ENCODE measurements around the gene ADNP.
A peak's percentile ranks its signal among the peaks of the same experiment; 100 is the strongest.

ADNP gene

GRCh38 chr20:50879649-50880550, 51.3 kb downstream of the ADNP start:
- no peak overlapping the region for H2BK5ac ChIP-seq (ENCODE audit: low read length)
- no peak overlapping the region for H3K56ac ChIP-seq (ENCODE audit: low read length)
- no peak overlapping the region for H2AK5ac ChIP-seq (ENCODE audit: low read length)
- H3K27ac ChIP-seq (ENCODE audit: low read depth, low read length), result no peak overlapping the region
- no peak for DNase-seq
- H4K8ac ChIP-seq (ENCODE audit: low read depth, low read length), result no peak overlapping the region
- H3K27me3 ChIP-seq (ENCODE audit: insufficient read depth, low read length, poor library complexity), result no peaks in the 10 kb centered on the region
- H3K4me1 ChIP-seq (ENCODE audit: control insufficient read depth, low read depth, low read length), result no peaks in the 10 kb centered on the region
- no peak overlapping the region for H2BK15ac ChIP-seq (replicated peaks; ENCODE audit: low read depth)
- no peak overlapping the region for H4K5ac ChIP-seq (ENCODE audit: low read length)
- WGBS (ENCODE audit: extremely low coverage, insufficient coverage, low lambda C conversion rate), result no CpG with 5 or more reads among the region's 20 CpGs
- no peaks in the 10 kb centered on the region for H3K79me1 ChIP-seq (ENCODE audit: low read length)
- H3K79me2 ChIP-seq (ENCODE audit: control insufficient read depth, insufficient read depth, low read length), result no peaks in the 10 kb centered on the region
- H3K18ac ChIP-seq (ENCODE audit: low read length), result no peak overlapping the region
- H3K4ac ChIP-seq (ENCODE audit: low read depth, low read length), result no peak overlapping the region
- H3K23ac ChIP-seq (ENCODE audit: low read length), result no peak overlapping the region
- no peak overlapping the region for H3K4me2 ChIP-seq (ENCODE audit: low read length)
- no peaks in the 10 kb centered on the region for H3K36me3 ChIP-seq (ENCODE audit: control insufficient read depth, insufficient read depth, low read length)
- no peak overlapping the region for H2BK120ac ChIP-seq (ENCODE audit: low read depth, low read length)
- H3K9ac ChIP-seq (ENCODE audit: low read length), result no peak overlapping the region
- H3K4me3 ChIP-seq (ENCODE audit: low read length), result no peak overlapping the region

- H2BK120ac ChIP-seq (ENCODE audit: low read depth, low read length), result no peak overlapping the region
- no peaks in the 10 kb centered on the region for H3K79me2 ChIP-seq (ENCODE audit: control insufficient read depth, insufficient read depth, low read length)
- H3K27ac ChIP-seq (ENCODE audit: low read depth, low read length), result no peak overlapping the region
- no peak overlapping the region for H3K9ac ChIP-seq (ENCODE audit: low read length)
- H2BK15ac ChIP-seq (replicated peaks; ENCODE audit: low read depth), result no peak overlapping the region
- H3K4me1 ChIP-seq (ENCODE audit: control insufficient read depth, low read depth, low read length), result no peaks in the 10 kb centered on the region
- H3K4me2 ChIP-seq (ENCODE audit: low read length), result no peak overlapping the region
- H3K36me3 ChIP-seq (ENCODE audit: control insufficient read depth, insufficient read depth, low read length), result no peaks in the 10 kb centered on the region
- H3K56ac ChIP-seq (ENCODE audit: low read length), result no peak overlapping the region
- H3K27me3 ChIP-seq (ENCODE audit: insufficient read depth, low read length, poor library complexity), result no peaks in the 10 kb centered on the region
- H3K79me1 ChIP-seq (ENCODE audit: low read length), result no peaks in the 10 kb centered on the region
- H4K8ac ChIP-seq (ENCODE audit: low read depth, low read length), result no peak overlapping the region
- no peak overlapping the region for H2BK5ac ChIP-seq (ENCODE audit: low read length)
- no CpG with 5 or more reads among the region's 6 CpGs for WGBS (ENCODE audit: extremely low coverage, insufficient coverage, low lambda C conversion rate)
- DNase-seq, result peak; percentile 40
- H4K5ac ChIP-seq (ENCODE audit: low read length), result no peak overlapping the region
- no peak overlapping the region for H3K18ac ChIP-seq (ENCODE audit: low read length)
- no peak overlapping the region for H3K23ac ChIP-seq (ENCODE audit: low read length)
- H3K4me3 ChIP-seq (ENCODE audit: low read length), result no peak overlapping the region
- no peak overlapping the region for H2AK5ac ChIP-seq (ENCODE audit: low read length)
- H3K4ac ChIP-seq (ENCODE audit: low read depth, low read length), result no peak overlapping the region
These were observed 53.9 kb downstream of the ADNP start for GRCh38 chr20:50877232-50877743.

- Histone ChIP-seq H3K27me3 (ENCODE audit: insufficient read depth, low read length, poor library complexity) (no peaks in the 10 kb centered on the region), H3K18ac (ENCODE audit: low read length) (no peak overlapping the region), H3K36me3 (ENCODE audit: control insufficient read depth, insufficient read depth, low read length) (no peaks in the 10 kb centered on the region), H2AK5ac (ENCODE audit: low read length) (no peak overlapping the region), H2BK120ac (ENCODE audit: low read depth, low read length) (no peak overlapping the region), H3K4me3 (ENCODE audit: low read length) (no peak overlapping the region), H3K23ac (ENCODE audit: low read length) (no peak overlapping the region), H3K79me2 (ENCODE audit: control insufficient read depth, insufficient read depth, low read length) (no peaks in the 10 kb centered on the region), H3K79me1 (ENCODE audit: low read length) (no peaks in the 10 kb centered on the region), H4K8ac (ENCODE audit: low read depth, low read length) (no peak overlapping the region), H3K9ac (ENCODE audit: low read length) (no peak overlapping the region), H3K4me2 (ENCODE audit: low read length) (no peak overlapping the region), H2BK15ac (replicated peaks; ENCODE audit: low read depth) (no peak overlapping the region), H3K56ac (ENCODE audit: low read length) (no peak overlapping the region), H2BK5ac (ENCODE audit: low read length) (no peak overlapping the region), H4K5ac (ENCODE audit: low read length) (no peak overlapping the region), H3K27ac (ENCODE audit: low read depth, low read length) (no peak overlapping the region), H3K4me1 (ENCODE audit: control insufficient read depth, low read depth, low read length) (no peaks in the 10 kb centered on the region), H3K4ac (ENCODE audit: low read depth, low read length) (no peak overlapping the region)
- DNase-seq, result no peak
- no CpG with 5 or more reads among the region's 7 CpGs for WGBS (ENCODE audit: extremely low coverage, insufficient coverage, low lambda C conversion rate)
These were observed 54.4 kb downstream of the ADNP start for GRCh38 chr20:50876816-50877215.

- no peak overlapping the region for H3K4me2 ChIP-seq (ENCODE audit: low read length)
- no peak overlapping the region for H3K4ac ChIP-seq (ENCODE audit: low read depth, low read length)
- WGBS (ENCODE audit: extremely low coverage, insufficient coverage, low lambda C conversion rate), result no CpG with 5 or more reads among the region's 19 CpGs
- no peak overlapping the region for H3K56ac ChIP-seq (ENCODE audit: low read length)
- no peak overlapping the region for H2BK15ac ChIP-seq (replicated peaks; ENCODE audit: low read depth)
- H3K36me3 ChIP-seq (ENCODE audit: control insufficient read depth, insufficient read depth, low read length), result no peaks in the 10 kb centered on the region
- H3K79me2 ChIP-seq (ENCODE audit: control insufficient read depth, insufficient read depth, low read length), result no peaks in the 10 kb centered on the region
- peaks cover 4% of the 10 kb centered on the region for H3K4me1 ChIP-seq (ENCODE audit: control insufficient read depth, low read depth, low read length)
- DNase-seq, result no peak
- H3K27ac ChIP-seq (ENCODE audit: low read depth, low read length), result no peak overlapping the region
- no peaks in the 10 kb centered on the region for H3K27me3 ChIP-seq (ENCODE audit: insufficient read depth, low read length, poor library complexity)
- no peak overlapping the region for H3K18ac ChIP-seq (ENCODE audit: low read length)
- H3K79me1 ChIP-seq (ENCODE audit: low read length), result no peaks in the 10 kb centered on the region
- H2BK120ac ChIP-seq (ENCODE audit: low read depth, low read length), result no peak overlapping the region
- H3K9ac ChIP-seq (ENCODE audit: low read length), result no peak overlapping the region
- H3K23ac ChIP-seq (ENCODE audit: low read length), result no peak overlapping the region
- H2BK5ac ChIP-seq (ENCODE audit: low read length), result no peak overlapping the region
- no peak overlapping the region for H2AK5ac ChIP-seq (ENCODE audit: low read length)
- no peak overlapping the region for H3K4me3 ChIP-seq (ENCODE audit: low read length)
- no peak overlapping the region for H4K5ac ChIP-seq (ENCODE audit: low read length)
- H4K8ac ChIP-seq (ENCODE audit: low read depth, low read length), result no peak overlapping the region
These were observed 55.1 kb downstream of the ADNP start for GRCh38 chr20:50876063-50876685.

- Histone ChIP-seq H2BK15ac (replicated peaks; ENCODE audit: low read depth) (no peak overlapping the region), H3K9ac (ENCODE audit: low read length) (no peak overlapping the region), H3K4me3 (ENCODE audit: low read length) (no peak overlapping the region), H3K27me3 (ENCODE audit: insufficient read depth, low read length, poor library complexity) (no peaks in the 10 kb centered on the region), H3K56ac (ENCODE audit: low read length) (no peak overlapping the region), H3K27ac (ENCODE audit: low read depth, low read length) (no peak overlapping the region), H3K18ac (ENCODE audit: low read length) (no peak overlapping the region), H3K4ac (ENCODE audit: low read depth, low read length) (no peak overlapping the region), H4K5ac (ENCODE audit: low read length) (no peak overlapping the region), H3K4me1 (ENCODE audit: control insufficient read depth, low read depth, low read length) (peaks cover 11% of the 10 kb centered on the region), H2BK120ac (ENCODE audit: low read depth, low read length) (no peak overlapping the region), H3K4me2 (ENCODE audit: low read length) (no peak overlapping the region), H2AK5ac (ENCODE audit: low read length) (no peak overlapping the region), H2BK5ac (ENCODE audit: low read length) (no peak overlapping the region), H4K8ac (ENCODE audit: low read depth, low read length) (no peak overlapping the region), H3K23ac (ENCODE audit: low read length) (no peak overlapping the region), H3K79me1 (ENCODE audit: low read length) (no peaks in the 10 kb centered on the region), H3K36me3 (ENCODE audit: control insufficient read depth, insufficient read depth, low read length) (no peaks in the 10 kb centered on the region), H3K79me2 (ENCODE audit: control insufficient read depth, insufficient read depth, low read length) (no peaks in the 10 kb centered on the region)
- no peak for DNase-seq
- WGBS (ENCODE audit: extremely low coverage, insufficient coverage, low lambda C conversion rate), result no CpG with 5 or more reads among the region's 28 CpGs
These were observed 56.2 kb downstream of the ADNP start for GRCh38 chr20:50874758-50875665.

All from mesendoderm (in vitro differentiated cells).